ENCODE data around the gene CCNF.

CCNF gene

DNA sequence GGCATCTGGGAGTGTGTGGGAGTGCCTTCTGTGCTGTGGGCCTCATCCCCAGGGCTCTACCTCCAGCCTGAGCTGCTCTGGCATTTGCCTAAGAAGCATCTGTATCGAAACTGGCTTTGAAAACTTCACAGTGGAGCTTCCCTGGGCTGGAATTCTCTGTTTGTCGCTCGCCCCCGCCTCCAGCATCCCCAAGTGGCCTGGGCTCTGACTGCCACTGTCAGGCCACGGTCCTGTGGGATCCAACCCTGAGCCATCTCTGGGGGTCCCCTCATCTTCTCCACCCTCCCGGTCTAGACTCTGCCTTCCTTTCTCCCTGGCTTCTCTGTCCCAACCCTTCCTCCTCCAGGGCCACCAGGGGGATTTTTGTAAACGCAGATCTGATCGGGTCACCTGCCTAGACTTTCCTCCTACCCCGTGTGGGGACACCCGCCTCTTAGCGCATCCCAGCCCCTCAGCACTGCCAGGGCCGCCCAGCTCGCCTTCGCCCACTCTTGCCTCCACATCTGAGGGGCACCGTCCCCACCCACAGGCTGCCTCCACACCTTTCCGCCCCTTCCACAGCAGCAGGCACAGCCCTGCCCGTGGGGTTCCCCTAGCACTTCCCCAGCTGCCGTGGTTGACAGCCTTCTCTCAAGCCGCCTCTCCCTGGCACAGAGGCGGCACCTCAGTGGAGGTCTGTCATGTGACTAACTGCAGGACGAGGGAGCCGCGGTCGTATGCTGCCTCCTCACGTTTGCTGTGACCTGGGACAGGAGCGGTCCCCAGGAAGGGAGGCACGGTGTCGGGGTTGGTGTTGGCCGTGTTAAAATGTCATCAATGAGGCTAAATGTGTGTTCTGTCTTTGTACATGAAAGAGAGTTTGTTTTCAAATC lies 57.6 kb downstream of the CCNF start:
- no peaks in the 10 kb centered on the region for H3K36me3 ChIP-seq (ENCODE audit: insufficient read depth, low read length)
- H3K9ac ChIP-seq (ENCODE audit: low read depth, low read length) = no peak overlapping the region
- no peaks in the 10 kb centered on the region for H3K9me3 ChIP-seq (ENCODE audit: control insufficient read depth, insufficient read depth, low read length)
- no peaks in the 10 kb centered on the region; the same call in 1 of the 2 replicates for H3K4me1 ChIP-seq (ENCODE audit: insufficient read depth, low read length)

DNA sequence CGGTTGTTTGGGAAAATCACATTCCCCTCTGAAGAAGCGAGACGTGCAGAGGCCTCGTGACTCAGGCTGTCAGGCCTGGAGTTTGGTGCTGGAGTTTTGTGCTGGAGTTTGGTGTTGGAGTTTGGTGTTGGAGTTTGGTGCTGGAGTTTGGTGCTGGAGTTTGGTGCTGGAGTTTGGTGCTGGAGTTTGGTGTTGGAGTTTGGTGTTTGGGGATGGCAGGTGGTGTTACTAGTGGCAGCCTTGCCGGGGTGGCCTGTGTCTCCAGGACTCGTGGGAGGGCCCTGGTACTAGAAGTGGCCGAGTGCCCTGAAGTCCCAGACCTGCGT lies 58.2 kb downstream of the CCNF start:
- Histone ChIP-seq H3K4me1 (ENCODE audit: insufficient read depth, low read length) (no peaks in the 10 kb centered on the region; the same call in 1 of the 2 replicates), H3K36me3 (ENCODE audit: insufficient read depth, low read length) (no peaks in the 10 kb centered on the region), H3K9ac (ENCODE audit: low read depth, low read length) (no peak overlapping the region)

DNA sequence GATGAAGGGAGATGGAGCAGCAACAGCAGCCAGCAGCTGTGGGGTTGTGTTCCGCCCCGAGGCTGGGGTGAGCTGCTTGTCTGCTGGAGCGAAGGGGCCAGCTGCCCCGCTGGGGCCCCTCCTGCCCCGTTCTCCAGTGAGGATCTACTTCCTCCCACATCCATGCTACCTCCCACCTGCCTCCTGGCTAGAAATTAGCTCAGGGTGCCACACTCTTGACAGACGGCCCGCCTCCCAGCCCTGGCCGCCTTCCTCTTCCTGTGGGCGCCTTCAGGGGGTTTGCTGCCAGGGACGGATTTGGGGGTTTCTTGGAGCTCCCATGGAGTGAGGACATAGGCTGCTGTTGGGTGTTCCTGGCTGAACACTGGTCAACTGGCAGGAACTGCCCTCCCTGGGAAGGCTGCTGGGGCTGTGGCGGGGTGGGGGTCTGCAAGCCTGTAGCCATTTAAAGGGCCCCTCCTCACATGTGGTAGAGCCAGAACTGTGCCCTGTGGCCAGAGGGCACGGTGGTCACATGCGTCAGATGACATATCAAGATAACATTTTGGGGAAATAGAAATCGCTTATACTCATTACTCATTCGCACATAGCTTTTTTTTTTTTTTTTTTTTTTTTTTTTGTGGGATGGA lies 58.8 kb downstream of the CCNF start:
- Histone ChIP-seq H3K9me3 (ENCODE audit: control insufficient read depth, insufficient read depth, low read length) (no peaks in the 10 kb centered on the region), H3K4me1 (ENCODE audit: insufficient read depth, low read length) (no peaks in the 10 kb centered on the region; the same call in 1 of the 2 replicates), H3K36me3 (ENCODE audit: insufficient read depth, low read length) (no peaks in the 10 kb centered on the region), H3K9ac (ENCODE audit: low read depth, low read length) (no peak overlapping the region)

More for the DNA sequence above, 58.2 kb downstream of the CCNF start:
- H3K9me3 ChIP-seq (ENCODE audit: control insufficient read depth, insufficient read depth, low read length) = no peaks in the 10 kb centered on the region

DNA sequence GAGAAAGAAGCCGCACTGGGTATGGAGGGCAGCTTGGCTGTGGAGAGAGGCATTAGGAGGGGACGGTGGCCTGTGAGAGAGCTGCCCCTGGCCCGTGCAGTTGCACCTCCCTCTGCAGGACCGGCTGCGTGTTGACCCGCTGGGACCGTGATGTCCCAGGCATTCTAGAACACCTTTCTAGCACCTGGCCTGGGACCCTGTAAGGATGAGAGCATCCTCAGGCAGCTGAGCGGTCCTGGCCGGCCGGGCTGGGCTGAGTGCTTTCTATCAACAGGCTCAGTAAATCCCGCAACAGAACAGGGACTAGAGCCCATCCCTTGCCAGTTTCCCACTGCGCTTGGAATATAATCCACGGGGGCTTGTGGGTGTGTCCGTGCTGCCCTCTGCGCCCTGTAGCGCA lies 60.3 kb downstream of the CCNF start:
- no peak overlapping the region for H3K9ac ChIP-seq (ENCODE audit: low read depth, low read length)
- H3K9me3 ChIP-seq (ENCODE audit: control insufficient read depth, insufficient read depth, low read length) = no peaks in the 10 kb centered on the region
- no peaks in the 10 kb centered on the region for H3K36me3 ChIP-seq (ENCODE audit: insufficient read depth, low read length)
- H3K4me1 ChIP-seq (ENCODE audit: insufficient read depth, low read length) = no peaks in the 10 kb centered on the region; the same call in 1 of the 2 replicates

DNA sequence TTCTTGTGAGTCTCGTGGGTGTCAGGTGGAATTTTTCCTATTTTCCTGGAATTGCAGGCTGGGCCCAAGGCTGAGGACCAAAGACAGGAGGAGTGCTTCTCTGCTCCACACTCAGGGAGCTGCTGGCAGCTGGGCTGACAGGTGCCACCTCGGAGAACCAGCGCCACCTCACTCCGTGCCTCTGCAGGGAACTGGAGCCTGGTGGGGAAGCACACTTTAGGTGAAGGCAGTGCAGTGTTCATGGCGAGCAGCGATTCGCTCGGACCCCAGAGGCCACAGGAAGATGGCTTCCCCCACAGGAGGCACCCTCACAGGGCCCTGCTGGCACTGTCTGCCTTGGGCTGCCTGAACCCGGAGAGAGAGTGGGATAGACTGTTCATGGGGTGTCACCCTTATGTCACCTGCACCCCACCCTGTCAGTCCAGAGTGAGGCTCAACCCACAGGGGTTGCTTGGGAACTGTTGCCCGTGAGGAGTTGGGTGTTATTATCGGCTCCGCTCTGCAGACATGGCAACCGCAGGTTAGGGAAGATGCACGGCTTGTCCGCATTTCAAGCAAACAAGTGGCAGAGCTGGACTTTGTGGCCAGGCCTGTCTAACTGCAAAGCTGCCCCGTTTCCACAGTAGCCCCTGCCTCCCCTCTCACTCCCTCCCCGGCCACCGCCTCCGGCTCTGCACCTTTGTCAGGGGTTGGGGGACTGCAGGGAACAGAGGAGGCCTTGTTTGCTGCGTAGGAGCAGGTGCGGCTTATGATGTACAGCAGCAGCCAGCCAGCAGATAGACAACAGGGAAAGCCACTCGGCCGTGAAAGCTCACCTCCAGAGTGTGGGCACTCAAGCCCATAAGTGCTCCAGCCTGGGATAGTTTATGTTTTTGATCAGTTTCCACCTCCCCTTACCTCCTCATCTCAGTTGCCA lies 61.2 kb downstream of the CCNF start:
- H3K9me3 ChIP-seq (ENCODE audit: control insufficient read depth, insufficient read depth, low read length) = no peaks in the 10 kb centered on the region
- no peaks in the 10 kb centered on the region for H3K36me3 ChIP-seq (ENCODE audit: insufficient read depth, low read length)
- H3K9ac ChIP-seq (ENCODE audit: low read depth, low read length) = no peak overlapping the region
- H3K4me1 ChIP-seq (ENCODE audit: insufficient read depth, low read length) = no peaks in the 10 kb centered on the region; the same call in 1 of the 2 replicates

DNA sequence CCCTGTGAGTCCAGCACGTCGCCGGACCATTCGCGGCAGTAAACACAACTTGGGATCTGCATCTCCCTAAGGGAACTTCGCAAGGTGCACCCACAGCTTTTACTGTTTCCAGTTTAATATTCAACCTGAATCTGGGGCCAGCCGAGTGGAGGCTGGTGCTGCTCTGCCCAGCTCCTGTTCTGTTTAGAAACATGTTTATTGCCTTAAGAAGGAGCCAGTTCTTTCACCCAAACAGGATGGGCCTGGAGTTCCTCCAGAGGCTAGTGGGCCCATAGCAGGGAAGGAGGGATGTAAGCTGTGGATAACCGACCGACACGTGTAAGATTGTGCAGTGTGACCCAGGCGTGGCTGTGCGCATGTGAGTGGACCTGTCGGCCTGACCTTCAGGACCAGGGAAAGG lies 63.0 kb downstream of the CCNF start:
- H3K36me3 ChIP-seq (ENCODE audit: insufficient read depth, low read length) = no peaks in the 10 kb centered on the region
- H3K9ac ChIP-seq (ENCODE audit: low read depth, low read length) = no peak overlapping the region
- H3K4me1 ChIP-seq (ENCODE audit: insufficient read depth, low read length) = no peaks in the 10 kb centered on the region; the same call in 1 of the 2 replicates
- H3K9me3 ChIP-seq (ENCODE audit: control insufficient read depth, insufficient read depth, low read length) = no peaks in the 10 kb centered on the region

DNA sequence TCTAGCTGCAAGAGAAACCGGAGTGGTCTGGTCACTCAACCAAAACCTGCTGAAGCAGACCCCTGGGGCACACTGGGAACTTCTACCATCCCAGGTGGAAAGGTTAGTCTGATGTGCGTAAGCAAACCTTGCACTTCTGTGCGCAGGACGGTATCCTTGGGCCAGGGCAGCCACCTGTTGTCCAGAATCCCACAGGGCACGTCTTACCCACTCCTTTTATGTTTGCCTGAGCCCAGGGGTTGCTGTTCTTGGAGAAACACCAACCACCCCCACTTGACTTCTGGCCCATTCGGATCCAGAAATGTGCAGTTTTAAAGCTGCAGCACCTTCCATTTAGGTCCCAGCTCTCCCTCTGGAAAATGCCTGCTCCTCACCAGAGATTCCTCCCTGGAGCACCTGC lies 64.4 kb downstream of the CCNF start:
- no peaks in the 10 kb centered on the region for H3K9me3 ChIP-seq (ENCODE audit: control insufficient read depth, insufficient read depth, low read length)
- no peak overlapping the region for H3K9ac ChIP-seq (ENCODE audit: low read depth, low read length)
- no peaks in the 10 kb centered on the region for H3K4me1 ChIP-seq (ENCODE audit: insufficient read depth, low read length)
- no peaks in the 10 kb centered on the region for H3K36me3 ChIP-seq (ENCODE audit: insufficient read depth, low read length)

DNA sequence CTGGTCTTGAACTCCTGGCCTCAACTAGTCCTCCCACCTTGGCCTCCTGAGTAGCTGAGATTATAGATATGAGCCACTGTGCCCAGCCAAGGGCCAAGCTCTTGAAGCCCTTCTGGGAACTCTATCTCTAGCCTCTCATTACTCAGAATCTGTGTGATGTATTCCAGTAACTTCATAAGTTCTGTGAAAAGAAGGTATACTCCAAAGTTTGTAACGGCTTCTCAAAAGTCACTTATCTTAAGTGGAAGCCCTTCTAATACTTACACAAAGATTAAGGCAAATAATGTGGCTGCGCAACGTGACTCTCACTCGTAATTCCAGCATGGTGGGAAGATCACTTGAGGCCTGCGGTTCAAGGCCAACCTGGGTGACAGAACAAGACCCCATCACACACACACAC lies 65.4 kb downstream of the CCNF start:
- H3K36me3 ChIP-seq (ENCODE audit: insufficient read depth, low read length) = no peaks in the 10 kb centered on the region
- H3K4me1 ChIP-seq (ENCODE audit: insufficient read depth, low read length) = no peaks in the 10 kb centered on the region

DNA sequence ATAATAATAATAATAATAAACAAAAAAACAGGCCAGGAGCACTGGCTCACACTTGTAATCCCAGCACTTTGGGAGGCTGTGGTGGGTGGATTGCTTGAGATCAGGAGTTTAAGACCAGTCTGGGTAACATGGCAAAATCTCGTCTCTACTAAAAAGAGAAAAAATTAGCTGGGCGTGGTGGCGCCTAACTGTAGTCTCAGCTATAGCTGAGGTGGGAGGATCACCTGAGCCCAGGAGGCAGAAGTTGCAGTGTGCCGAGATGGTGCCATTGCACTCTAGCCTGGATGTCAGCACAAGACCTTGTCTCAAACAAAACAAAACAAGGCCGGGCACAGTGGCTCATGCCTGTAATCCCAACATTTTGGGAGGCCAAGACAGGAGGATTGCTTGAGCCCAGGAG lies 65.8 kb downstream of the CCNF start:
- H3K36me3 ChIP-seq (ENCODE audit: insufficient read depth, low read length) = no peaks in the 10 kb centered on the region
- no peak overlapping the region for H3K9ac ChIP-seq (ENCODE audit: low read depth, low read length)
- no peaks in the 10 kb centered on the region for H3K9me3 ChIP-seq (ENCODE audit: control insufficient read depth, insufficient read depth, low read length)
- no peaks in the 10 kb centered on the region for H3K4me1 ChIP-seq (ENCODE audit: insufficient read depth, low read length)

More for the DNA sequence above, 65.4 kb downstream of the CCNF start:
- Histone ChIP-seq H3K9ac (ENCODE audit: low read depth, low read length) (no peak overlapping the region), H3K9me3 (ENCODE audit: control insufficient read depth, insufficient read depth, low read length) (no peaks in the 10 kb centered on the region)

DNA sequence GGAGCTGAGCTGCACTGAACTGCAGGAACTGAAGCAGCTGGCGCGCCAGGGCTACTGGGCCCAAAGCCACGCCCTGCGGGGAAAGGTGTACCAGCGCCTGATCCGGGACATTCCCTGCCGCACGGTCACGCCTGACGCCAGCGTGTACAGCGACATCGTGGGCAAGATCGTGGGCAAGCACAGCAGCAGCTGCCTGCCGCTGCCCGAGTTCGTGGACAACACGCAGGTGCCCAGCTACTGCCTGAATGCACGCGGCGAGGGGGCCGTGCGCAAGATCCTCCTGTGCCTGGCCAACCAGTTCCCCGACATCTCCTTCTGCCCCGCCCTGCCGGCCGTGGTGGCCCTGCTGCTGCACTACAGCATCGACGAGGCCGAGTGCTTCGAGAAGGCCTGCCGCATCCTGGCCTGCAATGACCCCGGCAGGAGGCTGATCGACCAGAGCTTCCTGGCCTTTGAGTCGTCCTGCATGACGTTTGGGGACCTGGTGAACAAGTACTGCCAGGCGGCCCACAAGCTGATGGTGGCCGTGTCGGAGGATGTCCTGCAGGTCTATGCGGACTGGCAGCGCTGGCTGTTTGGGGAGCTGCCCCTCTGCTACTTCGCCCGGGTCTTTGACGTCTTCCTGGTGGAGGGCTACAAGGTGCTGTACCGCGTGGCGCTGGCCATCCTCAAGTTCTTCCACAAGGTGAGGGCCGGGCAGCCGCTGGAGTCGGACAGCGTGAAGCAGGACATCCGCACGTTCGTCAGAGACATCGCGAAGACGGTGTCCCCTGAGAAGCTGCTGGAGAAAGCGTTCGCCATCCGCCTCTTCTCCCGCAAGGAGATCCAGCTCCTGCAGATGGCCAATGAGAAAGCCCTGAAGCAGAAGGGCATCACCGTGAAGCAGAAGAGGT lies 67.2 kb downstream of the CCNF start:
- H3K9ac ChIP-seq (ENCODE audit: low read depth, low read length) = no peak overlapping the region
- no peaks in the 10 kb centered on the region for H3K9me3 ChIP-seq (ENCODE audit: control insufficient read depth, insufficient read depth, low read length)
- no peaks in the 10 kb centered on the region for H3K4me1 ChIP-seq (ENCODE audit: insufficient read depth, low read length)
- no peaks in the 10 kb centered on the region for H3K36me3 ChIP-seq (ENCODE audit: insufficient read depth, low read length)

DNA sequence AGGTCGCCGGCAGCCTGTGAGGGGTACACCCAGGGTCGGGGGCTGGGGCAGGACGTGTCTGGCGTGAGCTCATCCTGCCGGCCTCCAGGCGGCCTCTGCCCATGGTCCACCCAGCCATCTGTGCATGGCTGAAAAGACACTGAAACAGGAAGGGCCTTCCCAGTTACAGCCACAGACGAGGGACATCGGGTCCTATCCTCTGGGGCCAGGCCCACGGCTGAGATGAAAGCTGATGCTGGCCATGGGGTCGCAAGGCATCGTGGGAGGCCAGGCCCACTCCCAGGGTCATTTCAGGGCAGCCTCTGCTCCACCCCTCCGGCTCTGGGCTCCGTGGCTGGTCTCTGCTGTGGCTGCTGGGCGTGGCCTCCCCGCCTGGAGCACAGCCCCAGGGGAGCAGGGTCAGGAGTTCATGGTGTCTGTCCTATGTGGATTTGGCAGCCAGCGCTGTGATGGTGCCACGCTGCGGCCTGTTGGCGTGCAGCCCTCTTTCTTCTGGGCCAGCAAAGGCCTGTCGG lies 67.9 kb downstream of the CCNF start:
- Histone ChIP-seq H3K4me1 (ENCODE audit: insufficient read depth, low read length) (peaks cover 6% of the 10 kb centered on the region; the same call in 1 of the 2 replicates), H3K9me3 (ENCODE audit: control insufficient read depth, insufficient read depth, low read length) (no peaks in the 10 kb centered on the region), H3K9ac (ENCODE audit: low read depth, low read length) (no peak overlapping the region), H3K36me3 (ENCODE audit: insufficient read depth, low read length) (no peaks in the 10 kb centered on the region)

DNA sequence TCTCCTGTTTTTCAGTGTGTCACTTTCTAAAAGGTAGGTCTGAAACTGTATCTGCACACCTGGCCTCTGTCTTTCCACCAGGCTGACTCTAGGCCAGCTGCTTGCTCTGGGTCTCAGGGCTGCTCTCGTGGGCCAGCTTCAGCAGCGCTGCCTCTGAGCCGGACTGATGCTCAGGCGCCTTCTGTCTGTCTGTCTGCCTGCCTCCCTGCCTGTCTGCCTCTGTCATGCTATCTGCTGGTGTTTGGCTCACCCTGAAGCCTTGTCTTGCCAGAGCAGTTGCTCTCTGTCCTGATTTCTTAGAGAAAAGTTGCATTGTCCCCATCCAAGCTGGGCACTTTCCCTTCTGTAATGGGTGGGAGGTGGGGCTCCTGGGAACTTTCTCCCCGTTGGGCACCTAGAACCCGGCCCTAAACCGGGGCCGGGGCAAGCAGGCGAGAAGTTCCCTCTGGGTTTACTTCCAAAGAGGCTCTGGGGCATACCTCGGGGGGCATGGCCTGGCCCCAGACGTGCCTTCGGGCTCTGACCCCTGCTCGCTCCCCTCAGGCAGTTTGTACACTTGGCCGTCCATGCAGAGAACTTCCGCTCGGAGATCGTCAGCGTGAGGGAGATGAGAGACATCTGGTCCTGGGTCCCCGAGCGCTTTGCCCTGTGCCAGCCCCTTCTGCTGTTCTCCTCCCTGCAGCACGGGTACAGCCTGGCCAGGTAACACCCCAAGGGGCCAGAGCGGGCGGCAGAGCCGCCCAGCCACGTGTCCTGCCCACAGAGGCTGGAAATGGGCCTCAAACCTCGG lies 68.6 kb downstream of the CCNF start:
- Histone ChIP-seq H3K4me1 (ENCODE audit: insufficient read depth, low read length) (peaks cover 9% of the 10 kb centered on the region; the same call in 1 of the 2 replicates), H3K36me3 (ENCODE audit: insufficient read depth, low read length) (no peaks in the 10 kb centered on the region), H3K9ac (ENCODE audit: low read depth, low read length) (no peak overlapping the region), H3K9me3 (ENCODE audit: control insufficient read depth, insufficient read depth, low read length) (no peaks in the 10 kb centered on the region)

Measured in ES-I3 (cell line).